HuH-7.5 (cell line): ENCODE data around the gene TLR6.
"Not testable (repeated sequence)": the region's sequence is repeated elsewhere in the genome, so short reads cannot be mapped to it uniquely, and the experiment has no call there.

Source experiments
- DNase-seq: peaks from one replicate; pipeline ENCODE4 v3.0.0; 2011; ENCODE audit warnings: low spot score

TLR6 gene

DNA sequence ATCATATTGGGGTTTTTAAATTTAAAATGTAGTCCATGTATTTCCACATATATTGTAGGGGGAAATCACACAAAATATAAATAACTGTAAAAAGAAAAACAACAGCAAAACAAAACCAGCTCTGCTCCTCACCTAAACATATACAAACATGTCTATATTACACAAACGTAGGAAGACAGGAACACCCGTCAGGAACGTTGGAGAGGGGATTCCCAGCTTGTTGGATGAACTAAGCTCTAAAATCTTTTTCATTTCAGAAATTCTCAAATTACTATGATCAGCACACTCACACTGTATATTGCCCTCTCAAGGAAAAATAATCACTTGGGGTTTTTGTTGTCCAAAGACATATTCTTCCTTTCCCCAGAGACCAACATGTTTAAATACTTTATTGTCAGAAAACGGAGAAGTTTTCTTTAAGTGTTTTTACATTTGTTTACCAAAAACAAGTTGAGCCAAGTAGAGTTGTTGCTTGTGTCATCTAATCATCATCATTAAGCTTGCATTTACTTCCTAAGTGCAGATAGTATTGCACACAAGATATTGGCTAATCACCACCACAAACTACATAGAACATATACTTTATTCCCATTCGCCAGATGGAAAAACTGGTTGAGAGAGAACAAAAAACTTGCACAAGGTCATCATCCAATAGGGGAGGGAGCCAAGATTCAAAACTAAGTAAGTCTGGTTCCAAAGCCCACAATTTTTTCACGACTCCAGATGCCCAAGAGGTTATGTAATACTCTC lies 71.4 kb downstream of the TLR6 start:
- no peak for DNase-seq

DNA sequence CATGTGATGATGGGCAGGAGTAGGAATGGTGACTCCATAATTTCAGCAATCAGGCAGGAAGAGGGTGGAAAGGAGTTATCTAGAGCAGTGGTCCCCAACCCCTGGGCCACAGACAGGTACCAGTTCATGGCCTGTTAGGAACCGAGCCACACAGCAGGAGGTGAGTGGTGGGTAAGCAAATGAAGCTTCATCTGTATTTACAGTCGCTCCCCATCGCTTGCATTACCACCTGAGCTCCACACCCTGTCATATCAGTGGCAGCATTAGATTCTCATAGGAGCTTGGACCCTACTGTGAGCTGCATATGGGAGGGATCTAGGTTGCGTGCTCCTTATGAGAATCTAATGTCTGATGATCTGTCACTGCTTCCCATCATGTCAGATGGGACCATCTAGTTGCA lies 72.5 kb downstream of the TLR6 start:
- no peak for DNase-seq

DNA sequence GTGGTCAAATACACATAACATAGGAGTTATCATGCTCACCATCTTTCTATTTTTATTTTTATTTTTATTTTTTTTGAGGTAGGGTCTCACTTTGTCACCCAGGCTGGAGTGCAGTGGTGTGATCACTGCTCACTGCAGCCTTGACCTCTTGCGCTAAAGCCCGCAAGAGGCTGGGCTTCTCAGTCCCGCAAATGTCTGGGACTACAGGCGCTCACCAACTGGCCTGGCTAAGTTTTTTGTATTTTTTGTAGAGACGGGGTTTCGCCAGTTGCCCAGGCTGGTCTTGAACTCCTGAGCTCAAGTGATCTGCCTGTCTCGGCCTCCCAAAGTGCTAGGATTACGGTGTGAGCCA lies 73.5 kb downstream of the TLR6 start:
- DNase-seq = no peak

DNA sequence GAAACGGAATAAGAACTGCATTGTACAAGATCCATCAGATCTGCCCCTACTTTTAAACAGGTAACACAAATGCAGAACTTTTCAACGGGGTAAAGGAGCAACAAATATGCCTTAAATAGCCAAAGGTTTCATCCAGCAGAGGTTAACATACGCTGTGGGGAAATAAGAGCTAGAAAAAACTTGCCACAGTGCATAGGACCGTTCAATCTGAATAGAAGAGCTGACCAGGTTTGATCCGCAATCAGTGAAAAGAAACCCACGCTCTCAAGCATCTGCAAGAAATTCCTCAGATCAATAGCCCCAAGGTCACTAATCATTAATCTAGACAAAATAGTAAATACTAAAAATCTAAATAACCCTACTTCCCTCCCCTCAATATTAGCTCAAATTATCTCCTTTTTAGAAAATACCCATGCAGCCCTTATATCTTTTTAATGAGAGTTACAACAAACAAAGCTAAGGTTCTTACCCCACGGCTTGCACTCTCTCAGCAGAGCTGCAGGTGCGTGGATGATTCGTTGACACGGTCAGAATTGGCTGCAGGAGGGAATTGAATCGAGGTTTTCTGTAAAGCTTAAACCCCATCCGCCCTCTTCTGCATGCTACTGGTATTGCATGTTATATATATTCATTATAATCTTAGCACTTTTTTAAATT lies 74.0 kb downstream of the TLR6 start, which contains the start of gene TLR10:
TLR10 (minus strand) TSS at position 539 of the 657 bp plus-strand sequence. CDS start 7,400 bp downstream, outside the sequence.
- peak; percentile 23 for DNase-seq

DNA sequence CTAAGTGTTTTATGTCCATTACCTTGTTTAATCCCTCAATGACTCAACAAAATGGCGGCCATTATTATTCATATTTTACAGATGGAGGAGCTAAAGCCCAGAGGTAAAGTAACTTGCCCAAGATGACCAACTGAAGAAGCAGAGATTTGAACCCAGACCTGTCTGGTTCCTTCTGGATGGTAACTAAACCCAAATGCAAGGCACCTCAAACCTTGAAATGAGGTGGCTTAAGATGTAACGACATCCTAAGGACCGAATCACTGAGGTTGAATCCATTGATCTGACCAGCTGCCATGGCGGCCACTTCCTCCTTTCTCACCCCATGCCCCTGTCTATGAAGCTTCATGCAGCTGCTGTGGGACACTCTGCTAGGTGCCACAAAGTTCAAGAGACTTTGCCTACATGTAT lies 74.8 kb downstream of the TLR6 start:
- DNase-seq = no peak

DNA sequence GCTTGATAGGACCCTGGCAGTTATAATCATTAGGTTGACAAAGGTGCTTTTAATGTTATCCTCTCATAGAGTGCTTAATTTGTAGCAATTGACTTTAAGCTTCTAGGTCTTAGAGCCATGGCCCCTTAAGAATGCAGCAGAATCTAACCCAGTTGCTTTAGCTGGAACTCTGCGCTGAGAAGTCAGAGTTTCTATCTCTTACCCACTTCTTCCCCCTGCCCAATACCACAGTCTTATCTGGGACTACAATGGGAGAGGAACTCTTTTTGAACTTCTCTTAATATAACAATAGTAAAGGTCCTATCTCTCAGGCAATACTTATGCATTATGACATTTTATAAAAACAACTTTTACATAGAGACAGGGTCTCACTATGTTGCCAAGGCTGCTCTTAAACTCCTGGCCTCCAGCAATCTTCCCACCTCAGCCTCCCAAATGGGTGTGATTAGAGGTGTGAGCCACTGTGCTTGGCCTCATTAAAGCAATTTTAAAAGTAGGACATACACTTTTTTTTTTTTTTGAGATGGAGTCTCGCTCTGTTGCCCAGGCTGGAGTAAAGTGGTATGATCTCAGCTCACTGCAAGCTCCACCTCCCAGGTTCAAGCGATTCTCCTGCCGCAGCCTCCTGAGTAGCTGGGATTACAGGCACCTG lies 75.7 kb downstream of the TLR6 start:
- DNase-seq = no peak

DNA sequence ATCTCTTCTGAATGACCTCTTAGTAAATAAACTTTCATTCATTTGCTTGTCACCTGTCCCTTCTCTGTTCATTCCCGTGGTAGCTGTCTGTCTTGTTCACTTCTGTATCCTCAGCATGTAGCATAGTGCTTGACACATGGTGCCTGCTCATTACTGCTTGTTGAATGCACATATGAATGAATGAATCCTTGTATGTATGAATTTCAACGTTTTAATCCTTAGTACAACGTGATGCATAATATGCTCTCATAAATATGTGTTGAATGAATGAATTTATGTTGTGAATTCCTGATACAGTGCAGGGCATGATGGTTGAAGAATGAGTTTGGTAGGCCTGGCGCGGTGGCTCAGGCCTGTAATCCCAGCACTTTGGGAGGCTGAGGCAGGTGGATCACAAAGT lies 76.8 kb downstream of the TLR6 start:
- no peak for DNase-seq

DNA sequence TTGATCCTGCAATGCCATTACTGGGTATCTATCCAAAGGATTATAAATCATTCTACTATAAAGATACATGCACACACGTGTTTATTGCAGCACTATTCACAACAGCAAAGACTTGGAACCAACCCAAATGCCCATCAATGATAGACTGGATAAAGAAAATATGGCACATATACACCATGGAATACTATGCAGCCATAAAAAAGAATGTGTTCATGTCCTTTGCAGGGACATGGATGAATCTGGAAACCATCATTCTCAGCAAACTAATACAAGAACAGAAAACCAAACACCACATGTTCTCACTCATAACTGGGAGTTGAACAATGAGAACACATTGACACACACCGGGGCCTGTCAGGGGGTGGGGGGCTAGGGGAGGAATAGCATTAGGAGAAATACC lies 78.7 kb downstream of the TLR6 start:
- DNase-seq = not testable (repeated sequence)

DNA sequence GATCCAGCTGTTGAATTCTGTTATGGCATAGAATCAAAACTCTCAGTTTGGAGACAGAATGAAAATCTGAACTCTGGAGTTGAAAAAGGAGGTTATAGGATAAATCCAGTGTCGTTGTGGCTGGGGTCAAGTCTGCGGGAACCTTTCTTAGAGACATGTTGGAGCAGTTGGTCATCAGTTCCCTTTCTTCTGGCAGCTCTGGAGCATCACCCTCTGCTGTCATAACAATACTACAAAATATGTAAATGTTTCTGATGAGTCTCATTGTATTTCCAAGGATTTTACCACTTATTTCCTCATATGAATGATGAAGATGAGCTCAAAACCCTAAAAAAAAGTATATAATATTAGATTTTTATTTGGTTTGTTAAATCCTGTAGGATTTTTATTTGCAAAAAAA lies 81.3 kb downstream of the TLR6 start:
- DNase-seq = no peak

DNA sequence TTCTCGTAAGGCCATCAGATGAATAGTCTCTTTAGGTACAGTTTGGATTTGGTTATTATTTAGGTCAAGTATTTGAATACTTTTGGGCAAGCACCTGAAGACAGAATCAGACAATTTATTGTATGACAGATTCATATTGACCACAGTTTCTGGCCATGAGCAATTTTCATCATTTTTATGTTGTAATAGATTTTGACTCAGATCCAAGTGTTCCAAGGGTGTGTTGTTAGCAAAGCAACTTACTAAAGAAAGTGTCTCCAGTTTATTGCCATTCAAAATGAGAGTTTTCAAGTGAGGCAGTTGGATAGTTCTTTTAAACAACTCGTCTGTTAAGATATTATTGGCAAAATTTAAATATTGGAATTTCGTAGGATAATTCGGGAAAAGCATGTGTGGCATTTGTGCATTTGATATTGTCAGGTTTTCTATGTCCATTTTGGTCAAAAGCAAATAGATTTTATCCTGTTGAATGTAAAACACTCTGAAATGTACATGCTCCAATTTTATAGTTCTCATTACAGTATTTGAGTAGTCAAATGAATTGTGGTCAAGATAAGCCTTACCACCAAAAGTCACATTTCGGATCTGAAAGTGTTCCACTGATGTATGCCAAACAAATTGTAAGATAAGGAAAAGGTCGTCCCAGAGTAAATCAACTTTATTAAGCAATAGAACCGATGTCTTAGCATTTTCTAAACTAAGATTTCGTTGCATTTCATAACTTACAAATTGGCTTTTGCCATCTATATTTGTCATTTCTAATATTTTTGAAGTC lies 82.2 kb downstream of the TLR6 start:
- DNase-seq = no peak
